DMS 273 treated with DMSO at 0.1 percent for 48 hours (cell line): ENCODE data around the gene NFIX.

Source experiments
- DNase-seq: peaks from one replicate; lab custom pipeline; 2025; lab: John Stamatoyannopoulos, UW

Gene NFIX

DNA sequence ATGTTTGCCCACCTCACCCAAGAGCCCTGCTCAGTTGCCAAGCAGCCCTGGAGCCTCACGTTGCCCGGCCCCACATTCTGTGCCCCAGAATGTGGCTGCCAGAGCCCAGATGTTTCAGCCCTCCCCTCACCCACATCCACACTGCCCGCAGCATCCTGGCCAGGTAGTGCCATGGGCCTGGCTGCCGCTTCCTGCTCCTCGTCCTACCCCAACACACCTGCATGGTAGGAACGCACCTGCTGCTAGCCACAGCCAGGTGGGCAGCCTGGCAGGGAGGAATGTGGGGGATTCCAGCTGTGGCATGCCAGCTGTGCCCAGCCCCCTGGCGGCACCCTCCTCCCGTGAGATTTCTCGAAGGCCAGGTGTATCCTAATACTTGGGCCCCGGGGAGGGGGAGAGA, 7.5 kb upstream of the NFIX start:
- DNase-seq, result no peak

DNA sequence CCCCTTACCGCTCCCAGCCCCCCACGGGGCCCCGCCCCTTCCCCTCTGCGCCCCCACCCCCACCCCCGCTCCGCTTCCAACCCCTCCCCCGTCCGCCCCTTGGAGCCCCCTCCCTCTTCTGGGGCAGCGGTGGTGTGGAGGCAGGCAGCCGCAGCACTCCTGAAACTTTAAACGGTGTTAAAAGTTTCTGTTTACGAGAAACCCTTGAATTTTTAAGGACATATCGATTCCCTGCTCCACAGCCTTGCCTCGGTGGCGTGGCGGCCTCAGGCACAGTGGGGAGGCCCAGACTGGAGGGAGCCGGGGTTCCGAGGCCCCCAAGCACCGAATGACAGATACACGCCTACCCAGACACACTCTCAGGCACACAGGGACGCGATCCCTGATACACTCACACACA, 4.8 kb upstream of the NFIX start:
- DNase-seq, result no peak

- DNase-seq, result no peak
These were observed 4.4 kb upstream of the NFIX start for GRCh38 chr19:12990853-12991252.

DNA sequence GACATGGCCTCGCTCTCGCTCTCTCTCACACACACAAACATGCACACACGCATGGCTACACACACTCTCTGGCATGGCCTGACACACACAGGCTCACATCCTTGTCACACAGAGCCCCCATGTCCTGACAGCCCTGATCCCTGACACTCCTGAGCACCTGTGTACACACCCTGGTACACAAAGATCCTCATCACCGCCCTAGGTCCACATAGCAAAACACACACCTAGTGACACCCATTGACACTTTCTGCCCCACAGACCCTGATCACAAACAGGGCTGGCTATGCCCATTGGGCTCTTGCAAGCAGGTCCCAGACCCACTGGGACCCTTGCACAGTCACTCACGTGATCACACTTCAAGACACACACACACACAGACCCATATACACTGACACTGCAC, 4.0 kb upstream of the NFIX start:
- no peak for DNase-seq

DNA sequence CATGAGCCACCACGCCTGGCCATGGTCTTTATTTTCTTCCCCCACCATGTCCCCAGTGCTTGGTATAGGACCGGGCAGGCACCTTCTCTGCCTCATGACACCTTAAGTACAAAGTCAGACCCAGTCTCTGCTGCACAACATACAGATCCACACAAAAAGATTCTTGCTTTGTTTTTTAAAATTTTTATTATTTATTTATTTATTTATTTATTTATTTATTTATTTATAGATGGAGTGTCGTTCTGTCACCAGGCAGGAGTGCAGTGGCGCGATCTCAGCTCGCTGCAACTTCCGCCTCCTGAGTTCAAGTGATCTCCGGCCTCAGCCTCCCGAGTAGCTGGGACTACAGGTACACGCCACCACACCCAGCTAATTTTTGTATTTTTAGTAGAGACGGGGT, 2.5 kb upstream of the NFIX start:
- no peak for DNase-seq

GRCh38 chr19:12993562-12993961, 1.7 kb upstream of the NFIX start:
- DNase-seq, result no peak

- no peak for DNase-seq
These were observed 526 bp downstream of the NFIX start for GRCh38 chr19:12995596-12996405.

DNA sequence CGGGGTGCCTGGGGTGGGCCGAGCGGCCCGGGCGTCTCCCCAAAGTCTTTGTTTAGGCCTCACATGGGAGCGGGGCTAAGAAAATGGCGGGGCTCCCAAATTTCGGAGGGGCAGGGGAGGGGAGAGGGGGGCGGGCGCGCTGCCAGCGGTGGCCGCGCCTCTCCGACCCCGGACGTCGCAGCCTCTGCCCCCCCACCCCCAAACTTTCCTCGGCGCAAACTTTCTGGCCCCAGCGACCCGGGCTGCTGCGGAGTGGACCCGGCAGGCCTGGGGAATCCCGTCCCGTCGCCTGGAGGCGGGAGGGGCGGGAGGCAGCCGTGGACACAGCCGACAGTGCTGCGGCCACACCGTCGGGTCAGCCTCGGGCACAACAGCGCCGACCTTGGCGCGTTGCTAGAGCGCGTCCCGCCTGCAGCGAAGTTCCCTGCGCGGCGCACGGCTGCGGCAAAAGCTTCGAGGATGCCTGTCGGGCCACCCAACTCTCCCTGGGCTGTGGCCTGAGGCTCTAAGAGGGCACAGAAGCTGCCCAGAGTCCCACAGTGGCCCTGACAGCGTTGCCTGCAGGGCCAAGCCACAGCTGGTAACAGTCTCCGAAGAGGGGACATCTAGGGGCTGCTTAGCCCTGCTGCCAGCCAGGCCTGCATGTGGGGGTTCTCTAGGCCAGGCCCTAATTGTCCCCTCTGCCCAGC, 1.3 kb downstream of the NFIX start:
- no peak for DNase-seq

DNA sequence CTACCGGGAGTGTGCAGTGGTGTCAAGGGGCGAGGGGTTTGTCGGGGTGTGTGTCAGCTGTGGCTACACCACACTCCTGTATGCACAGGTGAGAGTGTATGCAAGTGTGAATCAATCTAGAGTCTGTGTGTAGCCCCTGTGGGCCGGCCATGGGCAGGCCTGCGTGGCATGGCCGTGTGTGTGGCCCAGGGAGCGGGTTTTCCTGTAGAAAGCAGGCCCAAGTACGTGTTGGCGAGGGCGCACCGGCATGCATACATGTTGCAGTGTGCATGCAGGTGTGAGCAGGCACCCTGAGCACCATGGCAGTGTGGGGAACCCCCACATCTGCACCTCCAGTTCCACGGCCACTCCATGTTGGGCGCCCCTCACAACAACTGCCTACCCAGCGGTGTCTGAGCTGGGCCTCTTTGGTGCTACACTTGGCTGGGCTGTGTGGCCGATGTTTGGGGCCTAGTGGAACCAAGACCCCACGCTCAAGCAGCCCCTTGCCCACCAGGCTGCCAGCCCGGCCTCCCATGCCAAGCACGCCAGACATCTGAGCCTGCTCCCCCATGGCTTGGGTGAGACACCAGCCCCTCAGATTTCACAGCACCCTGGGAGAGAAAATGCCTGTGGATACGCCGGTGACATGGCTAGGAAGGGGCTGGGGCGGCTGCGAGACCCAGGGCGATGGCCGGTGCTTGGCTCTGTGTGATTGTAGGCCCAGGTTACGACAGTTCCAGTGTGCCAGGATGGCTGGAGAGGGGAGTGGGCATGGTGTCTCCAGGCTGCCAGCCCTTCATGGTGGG, 2.1 kb downstream of the NFIX start:
- no peak for DNase-seq

- no peak for DNase-seq
These were observed 3.0 kb downstream of the NFIX start for GRCh38 chr19:12997967-12998940.

DNA sequence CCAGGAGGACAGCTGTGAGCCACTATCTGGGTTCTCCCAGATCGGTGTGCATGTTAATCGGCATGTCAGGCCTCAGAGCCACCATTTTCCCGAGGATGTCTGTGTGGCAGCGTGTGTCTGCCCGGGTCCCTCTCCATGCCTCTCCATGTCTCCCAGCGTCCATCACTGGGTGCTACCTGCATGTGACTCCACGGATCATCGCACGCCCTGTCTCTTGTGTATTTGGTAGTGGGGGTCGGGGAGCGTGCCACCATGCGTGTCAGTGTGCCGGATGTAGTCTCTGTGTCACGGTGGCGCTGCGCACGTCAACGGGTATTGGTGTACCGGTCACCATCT, 5.9 kb downstream of the NFIX start:
- DNase-seq, result no peak

DNA sequence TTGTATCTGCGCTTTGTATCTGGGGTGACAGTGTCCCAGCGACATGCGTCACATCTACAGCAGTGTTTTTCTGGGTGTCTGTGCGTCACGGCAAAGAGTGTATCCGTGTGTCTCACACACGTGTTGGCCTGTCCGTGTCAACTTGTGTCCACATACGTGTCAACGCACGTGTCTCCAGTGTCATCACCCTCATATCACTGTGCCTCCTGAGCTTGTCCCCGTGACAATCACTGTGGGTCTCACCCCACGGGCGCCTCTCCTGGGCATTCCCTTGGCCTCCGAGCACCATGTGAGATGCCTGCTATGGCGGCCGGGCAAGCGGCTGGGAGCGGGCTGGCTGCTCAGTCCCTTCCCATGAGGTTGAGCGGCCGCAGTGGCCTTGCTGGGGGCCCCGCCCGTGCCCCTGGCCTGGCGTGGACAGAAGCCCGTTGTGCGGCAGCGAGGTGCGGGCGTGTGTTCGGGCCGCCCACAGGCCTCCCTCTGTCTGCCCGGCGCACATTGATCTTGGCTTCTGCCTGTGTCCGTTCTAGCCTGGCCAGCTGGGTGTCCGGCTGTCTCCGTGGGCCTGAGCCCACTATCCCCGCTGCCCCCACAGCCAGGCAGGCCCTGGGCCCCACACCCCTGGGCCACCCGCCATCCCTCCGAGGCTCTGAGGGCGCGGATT, 6.4 kb downstream of the NFIX start:
- no peak for DNase-seq

DNA sequence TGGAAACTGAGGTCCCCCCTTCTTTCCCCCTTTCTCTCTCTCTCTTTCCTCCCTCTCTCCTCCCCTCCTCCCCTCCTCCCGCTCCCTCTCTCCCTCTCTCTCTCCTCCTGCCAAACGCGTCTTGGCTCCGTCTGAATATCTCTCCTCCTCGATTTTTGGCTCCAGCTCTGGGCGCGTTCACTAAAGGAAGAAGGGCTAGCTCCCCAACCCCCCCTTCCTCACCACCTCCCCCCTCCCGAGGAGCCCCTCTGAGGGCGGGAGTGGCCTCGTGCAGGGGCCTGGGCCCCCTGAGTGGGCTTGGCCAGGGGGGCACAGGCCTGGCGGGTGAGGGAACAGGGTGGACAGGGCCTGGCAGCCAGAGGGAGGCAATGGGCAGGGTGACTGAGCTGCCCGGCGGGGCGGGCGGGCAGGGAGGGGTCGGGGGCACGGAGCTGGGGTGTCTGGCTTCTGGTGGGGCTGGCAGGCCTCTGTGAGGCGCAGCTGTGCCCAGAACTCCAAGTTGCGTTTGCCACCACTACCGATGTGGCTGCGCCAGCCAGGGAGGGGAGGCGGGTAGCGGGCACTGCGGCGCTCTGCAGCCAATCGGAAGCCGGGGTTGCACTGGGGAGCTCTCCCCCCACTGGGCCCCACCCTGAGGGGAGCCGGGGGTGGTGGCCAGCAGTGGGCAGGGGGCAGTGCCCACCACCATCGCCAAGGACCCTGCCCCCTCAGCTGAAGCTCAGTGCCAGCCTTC, 7.1 kb downstream of the NFIX start:
- DNase-seq, result no peak

DNA sequence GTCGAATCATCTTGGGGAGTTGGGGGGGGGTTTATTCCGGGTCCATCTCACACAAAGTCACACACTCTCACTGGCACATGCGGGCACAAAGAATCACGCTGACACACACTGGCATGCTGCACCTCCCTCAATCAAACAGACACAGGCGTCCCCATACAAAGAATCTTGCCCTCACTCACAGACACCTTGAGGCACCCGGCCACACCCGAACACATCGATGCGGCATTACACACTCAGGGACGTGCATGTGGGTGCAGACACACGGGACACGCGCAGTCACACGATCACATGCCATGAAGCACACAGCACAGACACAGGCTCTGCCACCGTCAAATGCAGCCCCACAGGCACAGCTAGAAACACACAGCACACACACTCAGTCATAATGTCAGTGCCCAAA, 7.8 kb downstream of the NFIX start:
- DNase-seq, result no peak

GRCh38 chr19:13004273-13004672, 9.0 kb downstream of the NFIX start:
- no peak for DNase-seq

- DNase-seq, result no peak
These were observed 10.0 kb downstream of the NFIX start for GRCh38 chr19:13005253-13005652.

DNA sequence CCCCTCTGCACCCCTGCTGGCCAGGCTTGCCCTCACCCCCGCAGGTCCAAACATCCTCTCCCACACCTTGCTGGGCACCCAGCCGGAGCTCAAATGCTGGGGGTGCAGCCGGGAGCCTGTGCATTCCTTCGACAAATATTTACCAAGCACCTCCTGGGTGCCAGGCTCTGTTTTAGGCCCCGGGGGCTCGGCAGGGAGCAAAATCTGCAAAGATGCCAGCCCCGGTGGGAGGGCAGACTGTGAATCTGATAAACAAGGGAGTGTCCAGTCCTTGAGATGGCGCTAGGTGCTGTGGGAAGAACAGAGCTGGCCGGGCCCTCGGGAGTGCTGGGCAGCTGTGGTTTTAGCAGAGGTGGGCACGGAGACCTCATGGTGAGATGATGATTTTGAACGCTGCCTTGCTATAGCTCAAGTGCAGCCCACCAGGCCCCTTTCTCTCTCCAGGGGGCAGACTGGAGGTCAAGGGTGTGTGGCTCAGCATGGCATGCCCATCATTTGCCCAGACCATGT, 10.6 kb downstream of the NFIX start:
- DNase-seq, result no peak

- peak; percentile 23 for DNase-seq
These were observed 11.4 kb downstream of the NFIX start for GRCh38 chr19:13006431-13007281.

DNA sequence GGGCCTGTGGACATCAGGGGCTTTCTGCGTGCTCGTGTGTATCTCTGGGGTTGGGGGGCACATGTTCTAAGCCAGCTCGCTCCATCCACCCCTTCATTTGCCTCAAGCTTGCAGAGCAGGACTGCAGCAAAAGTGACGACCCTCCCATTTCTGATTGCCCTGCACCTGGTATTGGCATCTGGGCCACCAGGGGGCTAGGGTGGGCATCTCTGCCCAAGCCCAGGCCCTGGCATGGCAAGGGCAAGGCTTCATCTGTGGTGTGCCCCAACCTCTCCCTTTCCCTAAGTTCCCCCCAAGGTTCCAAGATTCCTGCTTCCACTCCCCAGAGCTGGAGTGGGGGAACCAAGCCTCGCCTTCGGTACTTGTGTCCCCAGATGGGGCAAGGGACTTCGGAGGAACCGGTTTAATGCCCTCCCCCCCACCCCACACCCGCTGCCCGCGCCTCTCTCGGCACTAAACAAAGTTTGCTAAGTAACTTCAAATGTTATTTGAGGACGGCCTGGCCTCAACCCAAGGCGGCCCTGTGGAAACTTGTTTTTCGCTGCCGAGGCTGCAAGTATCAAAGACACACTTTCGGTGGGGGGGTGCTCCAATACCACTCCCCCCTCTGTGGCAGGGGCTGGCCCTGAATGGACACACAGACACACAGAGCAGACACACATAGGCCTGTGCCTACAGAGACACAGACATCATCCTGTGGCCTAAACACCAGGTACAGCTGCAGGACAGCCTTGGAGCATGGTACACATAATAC, 12.2 kb downstream of the NFIX start:
- no peak for DNase-seq
